ENCODE measurements around the gene IGFALS.

The IGFALS gene

GRCh38 chr16:1766231-1766630 is 27.3 kb downstream of the IGFALS start:
- no peak for DNase-seq (ENCODE audit: low spot score)

GRCh38 chr16:1765826-1766225 is 27.7 kb downstream of the IGFALS start:
- no peak for DNase-seq (ENCODE audit: low spot score)

GRCh38 chr16:1764971-1765370 is 28.5 kb downstream of the IGFALS start:
- no peak for DNase-seq (ENCODE audit: low spot score)

- DNase-seq (ENCODE audit: low spot score): peak; percentile 70
Observed at GRCh38 chr16:1763521-1764511, 29.7 kb downstream of the IGFALS start.

GRCh38 chr16:1762879-1763520 is 30.5 kb downstream of the IGFALS start:
- no peak for DNase-seq (ENCODE audit: low spot score)

GRCh38 chr16:1762196-1762878 is 31.2 kb downstream of the IGFALS start:
- DNase-seq (ENCODE audit: low spot score): no peak

GRCh38 chr16:1761751-1762150 is 31.8 kb downstream of the IGFALS start:
- DNase-seq (ENCODE audit: low spot score): no peak

DNA sequence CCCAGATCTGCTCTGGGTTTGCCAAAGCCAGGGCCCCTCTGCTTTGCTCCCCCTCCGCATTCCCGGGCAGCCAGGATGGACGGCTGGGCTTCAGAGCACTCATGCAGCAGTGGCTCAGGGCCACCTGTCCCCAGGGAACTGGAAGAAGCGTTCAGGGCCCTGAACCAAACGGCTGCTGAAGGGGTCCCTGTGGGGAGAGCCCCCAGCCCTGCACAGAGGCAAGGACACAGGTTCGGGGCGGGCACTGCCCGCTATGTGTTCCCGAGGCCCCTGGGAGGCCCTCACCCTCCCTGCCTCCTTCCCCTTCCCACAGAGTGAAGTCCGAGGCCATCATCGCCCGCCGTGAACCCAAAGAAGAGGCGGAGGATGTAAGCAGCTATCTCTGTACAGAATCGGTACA is 32.6 kb downstream of the IGFALS start:
- DNase-seq (ENCODE audit: low spot score): no peak

DNA sequence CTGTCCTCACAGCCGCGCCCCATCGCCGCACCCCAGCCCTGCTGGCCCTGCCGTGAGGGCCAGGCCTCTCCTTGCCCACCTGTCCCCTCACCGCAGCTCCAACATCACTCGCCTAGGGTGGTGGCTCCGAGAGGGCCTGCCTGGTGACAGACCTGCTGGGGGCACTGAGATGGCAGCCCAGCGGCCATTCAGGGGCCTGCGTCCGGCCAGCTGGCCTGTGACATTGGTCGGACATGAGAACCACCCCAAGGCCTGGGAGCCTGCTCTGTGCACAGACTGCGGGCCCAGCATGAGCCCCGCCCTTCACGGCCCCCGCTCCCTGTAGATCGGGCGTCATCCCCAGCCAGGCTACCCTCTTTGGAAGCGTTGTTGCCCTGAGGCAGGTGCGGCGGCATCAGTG is 34.0 kb downstream of the IGFALS start:
- DNase-seq (ENCODE audit: low spot score): no peak

GRCh38 chr16:1758923-1759322 is 34.6 kb downstream of the IGFALS start:
- no peak for DNase-seq (ENCODE audit: low spot score)

GRCh38 chr16:1757714-1758461 is 35.6 kb downstream of the IGFALS start:
- DNase-seq (ENCODE audit: low spot score): peak; percentile 82

DNA sequence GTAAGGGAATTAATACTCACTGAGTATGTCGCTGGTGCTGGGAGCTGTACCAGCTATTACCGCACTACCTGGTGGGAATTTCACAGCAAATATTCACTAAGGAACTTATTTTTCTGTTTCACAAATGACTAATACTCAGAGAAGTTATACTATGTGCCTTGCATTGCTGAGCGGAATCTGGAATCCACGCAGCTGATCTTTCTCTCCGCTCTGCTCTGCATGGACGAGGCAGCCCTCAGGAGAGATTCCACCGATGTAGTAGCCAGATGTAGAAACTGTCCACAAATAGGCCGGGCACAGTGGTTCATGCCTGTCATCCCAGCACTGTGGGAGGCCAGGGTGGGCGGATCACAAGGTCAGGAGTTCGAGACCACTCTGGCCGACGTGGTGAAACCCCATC is 39.3 kb downstream of the IGFALS start:
- DNase-seq (ENCODE audit: low spot score): no peak

DNA sequence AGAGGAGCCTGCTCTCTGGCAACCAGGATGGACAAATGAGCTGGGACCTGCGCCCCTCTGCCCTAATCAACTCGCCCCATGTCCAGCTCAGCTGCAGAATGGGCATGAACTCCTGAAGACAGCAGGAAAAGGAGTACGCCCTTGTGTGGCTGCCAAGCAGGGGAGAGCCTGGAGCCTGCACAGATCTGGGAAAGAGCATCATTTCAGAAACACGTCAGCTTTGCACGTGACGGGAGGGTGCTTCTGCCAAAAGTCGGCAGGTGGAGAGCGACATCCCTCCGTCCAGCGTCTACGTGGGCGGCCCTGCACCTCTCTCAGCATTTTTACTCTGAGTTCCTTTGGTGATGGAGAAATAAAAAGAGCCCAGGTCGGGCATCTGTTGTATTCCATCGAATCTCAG is 40.7 kb downstream of the IGFALS start:
- no peak for DNase-seq (ENCODE audit: low spot score)

GRCh38 chr16:1751946-1752345 is 41.6 kb downstream of the IGFALS start:
- no peak for DNase-seq (ENCODE audit: low spot score)

- no peak for DNase-seq (ENCODE audit: low spot score)
Observed at GRCh38 chr16:1749152-1750117, 44.1 kb downstream of the IGFALS start.

GRCh38 chr16:1747934-1748333 is 45.6 kb downstream of the IGFALS start:
- DNase-seq (ENCODE audit: low spot score): no peak

GRCh38 chr16:1746693-1747195 is 46.8 kb downstream of the IGFALS start:
- DNase-seq (ENCODE audit: low spot score): no peak

DNA sequence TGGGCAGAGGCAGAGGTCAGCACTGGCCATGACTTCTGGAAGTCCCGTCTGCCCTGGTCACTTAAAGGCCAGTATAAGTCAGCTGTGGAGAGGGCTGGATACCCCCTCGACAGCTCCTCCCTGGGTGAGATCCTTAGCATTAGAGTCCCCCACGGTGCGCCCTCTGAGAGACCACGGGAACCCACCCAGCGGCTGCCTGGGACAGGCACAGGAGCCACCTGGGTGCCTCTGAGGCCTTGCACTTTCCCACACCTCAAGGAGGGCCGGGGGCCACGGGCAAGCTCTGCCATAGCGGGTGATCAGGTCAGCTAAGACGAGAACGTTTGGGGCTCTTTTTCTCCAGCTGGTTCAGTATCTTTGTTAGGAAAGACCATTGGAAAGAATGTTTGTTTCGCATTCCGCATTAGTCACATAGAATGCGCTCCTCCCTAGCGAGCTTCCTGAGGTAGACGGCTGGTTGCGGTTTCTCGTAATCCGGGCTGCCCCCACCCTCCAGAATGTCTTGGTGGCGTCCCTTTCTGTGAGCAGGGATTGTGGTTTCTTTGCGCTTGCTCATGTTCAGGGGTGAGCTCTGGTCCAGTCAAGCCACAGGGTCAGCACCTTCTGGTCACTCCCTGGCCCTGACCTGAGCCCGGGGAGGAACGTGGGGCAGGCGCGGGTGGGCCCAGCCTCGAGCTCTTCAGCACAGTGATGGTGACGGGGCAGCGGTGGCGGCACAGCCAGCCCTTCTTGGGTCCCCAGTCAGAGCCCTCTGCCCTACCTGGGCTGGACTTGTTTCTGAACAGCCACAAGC is 47.4 kb downstream of the IGFALS start:
- DNase-seq (ENCODE audit: low spot score): no peak

GRCh38 chr16:1745181-1745899 is 48.2 kb downstream of the IGFALS start:
- no peak for DNase-seq (ENCODE audit: low spot score)
